ELR (cell line): ENCODE results near the gene SEMA3C.
A peak's percentile ranks its signal among the peaks of the same experiment; 100 is the strongest.

Source experiments
- DNase-seq: peaks from one replicate; pipeline ENCODE4 v3.0.0-alpha.2; 2015; ENCODE audit warnings: low read depth

SEMA3C gene

GRCh38 chr7:80734011-80734410 is 184.8 kb downstream of the SEMA3C start:
- DNase-seq: no peak

- DNase-seq: no peak
Measured at GRCh38 chr7:80733333-80733915, 185.4 kb downstream of the SEMA3C start.

GRCh38 chr7:80732630-80733029 is 186.2 kb downstream of the SEMA3C start:
- peak; percentile 41 for DNase-seq

- DNase-seq: no peak
Measured at GRCh38 chr7:80731281-80731680, 187.6 kb downstream of the SEMA3C start.

GRCh38 chr7:80729591-80730320 is 189.1 kb downstream of the SEMA3C start:
- DNase-seq: peak; percentile 59

GRCh38 chr7:80726666-80727065 is 192.2 kb downstream of the SEMA3C start:
- DNase-seq: no peak

GRCh38 chr7:80725181-80725611 is 193.7 kb downstream of the SEMA3C start:
- no peak for DNase-seq

- DNase-seq: peak; percentile 30
Measured at GRCh38 chr7:80724249-80724871, 194.5 kb downstream of the SEMA3C start.

GRCh38 chr7:80722616-80723195 is 196.1 kb downstream of the SEMA3C start:
- peak; percentile 99 for DNase-seq

GRCh38 chr7:80721883-80722615 is 196.8 kb downstream of the SEMA3C start:
- peak; percentile 91 for DNase-seq

- peak; percentile 33 for DNase-seq
Measured at GRCh38 chr7:80720146-80720545, 198.7 kb downstream of the SEMA3C start.

- DNase-seq: peak; percentile 88
Measured at GRCh38 chr7:80719261-80719660, 199.6 kb downstream of the SEMA3C start.

GRCh38 chr7:80711531-80711930 is 207.3 kb downstream of the SEMA3C start:
- peak; percentile 70 for DNase-seq

- no peak for DNase-seq
Measured at GRCh38 chr7:80708123-80708522, 210.7 kb downstream of the SEMA3C start.

- peak; percentile 40 for DNase-seq
Measured at GRCh38 chr7:80707318-80707717, 211.5 kb downstream of the SEMA3C start.

- no peak for DNase-seq
Measured at GRCh38 chr7:80705130-80705781, 213.6 kb downstream of the SEMA3C start.

- peak; percentile 36 for DNase-seq
Measured at GRCh38 chr7:80703272-80703671, 215.6 kb downstream of the SEMA3C start.

- no peak for DNase-seq
Measured at GRCh38 chr7:80699721-80700256, 219.1 kb downstream of the SEMA3C start.

- DNase-seq: peak; percentile 76
Measured at GRCh38 chr7:80699045-80699638, 219.7 kb downstream of the SEMA3C start.
